HTR-8/SVneo (cell line): Measurements from ENCODE around the gene ERFE.
"Not testable (repeated sequence)": the region's sequence is repeated elsewhere in the genome, so short reads cannot be mapped to it uniquely, and the experiment has no call there.

Source experiments
- DNase-seq: peaks from one replicate; pipeline ENCODE4 v3.0.0; 2011; ENCODE audit warnings: low spot score, mixed read lengths; ENCODE audit not compliant: insufficient read length
- FAIRE-seq: peaks from 2 replicates; lab custom pipeline; 2011; peaks lifted over from hg19 to GRCh38; lab: Jason Lieb, UNC

Gene ERFE

DNA sequence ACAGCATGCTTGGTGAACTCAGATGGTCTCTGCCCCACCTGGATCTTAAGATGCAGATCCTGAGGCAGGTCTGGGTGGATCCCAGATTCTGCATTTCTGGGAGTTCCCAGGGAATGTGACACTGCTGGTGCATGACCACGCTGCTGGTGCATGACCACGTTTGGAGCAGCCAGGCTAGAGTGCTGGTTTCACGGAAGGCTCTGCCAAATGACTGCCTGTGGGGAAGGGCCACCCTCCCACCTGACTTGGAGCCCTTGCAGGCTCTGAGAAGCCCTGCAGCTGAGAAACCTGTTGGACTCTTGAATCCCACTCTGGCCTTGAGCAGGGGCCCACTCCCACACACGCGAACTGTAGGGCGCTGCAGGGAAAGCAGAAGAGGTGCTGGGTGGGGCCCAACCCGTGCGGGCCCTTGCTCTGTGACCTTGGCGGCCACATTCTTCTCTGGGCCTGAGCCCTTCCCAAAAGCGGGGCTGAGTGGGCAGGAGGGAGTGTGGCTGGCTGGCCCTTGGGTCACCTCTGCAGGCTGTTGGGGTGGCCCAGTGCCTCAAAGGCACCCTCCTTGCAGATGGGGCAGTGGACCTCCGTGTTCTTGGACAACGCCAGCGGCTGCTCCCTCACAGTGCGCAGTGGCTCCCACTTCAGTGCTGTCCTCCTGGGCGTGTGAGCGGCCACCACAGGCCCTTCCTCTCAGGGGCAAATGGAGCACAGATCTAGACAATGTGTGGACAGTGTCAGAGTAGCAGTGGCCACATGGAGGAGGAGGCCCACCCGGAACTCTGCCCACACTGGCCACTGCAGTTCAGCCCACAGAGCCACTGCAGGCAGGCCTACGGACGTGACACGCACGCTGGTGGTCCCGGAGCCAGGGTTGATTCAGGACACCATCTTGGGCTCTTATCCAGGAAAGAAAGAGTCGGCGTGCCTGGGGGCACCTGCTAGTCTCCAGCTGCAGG is 7.9 kb downstream of the ERFE start:
- DNase-seq (no peak), FAIRE-seq (no peak)

- DNase-seq = no peak
- FAIRE-seq = no peak
These were observed 8.6 kb downstream of the ERFE start for GRCh38 chr2:238167344-238167715.

GRCh38 chr2:238167761-238168160 is 9.0 kb downstream of the ERFE start:
- FAIRE-seq = no peak
- no peak for DNase-seq

DNA sequence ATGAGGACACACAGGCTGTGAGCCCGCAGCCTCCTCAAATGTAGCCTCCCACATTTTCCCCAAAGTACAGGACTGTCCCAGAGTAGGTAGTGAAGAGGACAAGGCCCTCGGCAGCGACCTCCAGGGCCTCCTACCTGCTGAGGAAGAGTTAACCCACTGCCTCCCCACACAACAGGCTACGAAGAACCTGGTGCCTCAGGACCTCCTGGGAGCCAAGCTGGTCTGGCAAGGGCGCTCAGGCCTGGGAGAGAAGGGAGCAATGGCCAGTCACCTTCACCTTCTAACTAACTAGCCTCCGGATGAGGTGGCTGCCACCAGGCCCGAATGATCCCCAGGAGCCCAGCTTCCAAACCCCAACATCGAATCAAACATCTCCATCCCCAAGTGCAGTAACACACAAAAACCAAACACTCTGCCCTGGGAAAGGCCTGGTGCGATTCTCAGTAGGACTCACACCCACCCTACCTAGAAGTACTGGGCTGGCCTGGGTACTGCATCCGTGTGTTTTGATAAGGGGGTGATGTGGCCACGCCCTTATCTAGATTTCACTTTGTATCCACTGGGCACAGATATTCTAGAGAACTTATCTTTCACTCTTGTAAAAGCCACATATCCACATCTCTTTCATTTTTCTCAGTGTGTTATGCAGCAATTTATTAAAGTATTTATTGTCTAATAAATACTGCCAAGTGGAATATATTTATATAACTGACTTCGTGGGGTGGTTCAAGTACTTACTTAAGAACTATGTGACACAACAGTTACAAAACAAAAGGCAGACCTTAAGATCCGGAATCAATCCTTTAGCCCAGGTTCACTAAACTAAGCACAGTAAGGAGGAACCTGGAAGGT is 9.7 kb downstream of the ERFE start:
- no peak for FAIRE-seq

DNA sequence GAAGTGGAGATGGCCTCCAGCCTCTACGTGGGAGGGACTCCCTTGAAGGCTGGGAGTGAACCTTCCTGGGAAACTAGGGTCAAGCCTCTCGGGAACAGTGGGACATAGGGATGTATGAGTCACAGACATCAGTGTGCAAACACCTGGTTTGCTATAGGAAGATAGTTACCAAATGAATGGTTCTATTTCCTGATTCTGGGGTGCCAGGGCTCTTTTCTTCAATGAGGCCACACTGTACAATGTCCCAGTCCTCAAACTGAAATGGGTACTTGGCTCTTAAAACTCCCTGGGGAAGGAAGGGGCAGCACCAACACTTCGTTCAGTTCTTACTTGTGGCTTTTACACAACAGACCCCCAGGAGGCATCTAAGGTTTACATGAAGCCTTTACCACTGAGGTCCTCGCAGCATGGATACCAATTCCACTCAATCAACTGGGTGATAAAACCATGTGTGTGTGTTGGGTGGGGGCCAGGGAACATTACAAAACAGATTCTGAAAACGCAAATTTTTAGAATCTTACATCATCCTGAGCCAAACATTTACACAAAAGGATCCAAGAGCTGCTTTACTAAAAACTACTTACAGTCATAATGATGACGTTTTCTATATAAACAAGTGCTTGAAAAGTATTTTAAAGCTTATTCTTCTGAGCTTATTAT is 10.4 kb downstream of the ERFE start:
- no peak for FAIRE-seq

More for the DNA sequence above, 9.7 kb downstream of the ERFE start:
- DNase-seq = no peak

GRCh38 chr2:238169708-238170251 is 11.0 kb downstream of the ERFE start:
- peak; percentile 48 for FAIRE-seq
- peak; percentile 30 for DNase-seq

More for the DNA sequence above, 10.4 kb downstream of the ERFE start:
- no peak for DNase-seq

GRCh38 chr2:238170386-238171071 is 11.8 kb downstream of the ERFE start:
- no peak for FAIRE-seq
- DNase-seq = no peak

GRCh38 chr2:238171072-238171431 is 12.3 kb downstream of the ERFE start:
- not testable (repeated sequence) for DNase-seq, FAIRE-seq

DNA sequence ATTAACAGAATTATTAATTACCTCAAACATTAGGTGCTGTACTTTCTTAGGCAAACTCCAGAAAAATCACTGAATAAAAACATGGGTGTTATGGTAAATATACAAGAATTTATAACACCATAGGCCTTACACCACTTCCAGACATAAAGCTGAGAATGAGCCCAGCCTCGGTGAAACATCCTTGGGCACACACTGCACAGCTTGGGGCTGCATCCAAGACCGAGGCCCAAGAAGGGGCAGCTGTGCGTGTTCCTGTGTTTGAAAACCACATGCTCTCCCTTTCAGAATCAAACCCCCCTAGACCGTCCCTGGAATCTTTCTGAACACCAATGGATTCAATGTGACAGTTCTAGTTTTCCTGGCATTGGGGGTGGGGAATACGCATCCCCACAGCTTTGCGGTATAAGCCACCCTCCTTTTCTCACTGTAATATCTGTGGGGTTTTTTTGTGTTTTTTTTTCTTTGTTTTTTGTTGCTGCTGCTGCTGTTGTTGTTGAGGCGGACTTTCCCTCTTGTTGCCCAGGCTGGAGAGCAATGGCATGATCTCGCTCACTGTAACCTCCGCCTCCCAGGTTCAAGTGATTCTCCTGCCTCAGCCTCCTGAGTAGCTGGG is 12.9 kb downstream of the ERFE start:
- no peak for FAIRE-seq
- no peak for DNase-seq

DNA sequence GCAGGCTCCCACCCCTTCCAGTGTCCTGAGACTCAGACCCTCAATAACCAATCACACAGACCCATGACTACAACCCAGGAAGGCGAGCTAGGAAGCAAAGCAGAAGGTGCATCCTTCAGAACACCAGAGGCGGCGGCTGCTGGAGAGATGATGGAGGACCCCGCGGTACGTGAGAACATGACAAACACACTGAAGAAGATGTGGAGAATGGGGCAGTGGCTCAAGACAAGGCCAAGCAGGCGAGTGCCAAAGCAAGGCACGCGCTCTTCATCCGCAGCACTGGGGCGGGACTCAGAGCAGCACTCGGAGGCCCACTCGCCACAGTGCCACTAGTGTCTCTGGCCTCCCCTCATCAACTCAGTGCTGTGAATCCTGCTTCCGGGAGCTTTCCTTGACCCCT is 13.7 kb downstream of the ERFE start:
- DNase-seq = no peak
- FAIRE-seq = no peak

DNA sequence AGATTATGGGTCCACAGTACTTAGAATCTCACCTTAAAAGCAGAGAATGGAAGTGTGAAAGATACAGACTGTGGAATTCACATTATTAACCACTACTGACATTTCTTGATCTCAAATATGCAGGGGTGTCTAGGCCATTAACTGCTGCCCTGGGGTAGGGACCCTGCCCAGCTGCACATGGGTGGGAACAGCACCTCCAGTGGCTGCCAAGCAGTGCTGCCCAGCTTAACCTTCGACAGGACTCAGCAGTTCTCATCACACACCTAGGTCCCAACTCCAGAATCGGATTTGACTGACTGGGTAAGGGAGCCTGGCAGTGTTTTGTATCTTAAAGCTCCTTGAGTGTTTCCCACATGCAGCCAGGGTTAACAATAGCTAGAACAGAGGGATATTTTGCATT is 14.9 kb downstream of the ERFE start:
- FAIRE-seq = no peak
- no peak for DNase-seq

DNA sequence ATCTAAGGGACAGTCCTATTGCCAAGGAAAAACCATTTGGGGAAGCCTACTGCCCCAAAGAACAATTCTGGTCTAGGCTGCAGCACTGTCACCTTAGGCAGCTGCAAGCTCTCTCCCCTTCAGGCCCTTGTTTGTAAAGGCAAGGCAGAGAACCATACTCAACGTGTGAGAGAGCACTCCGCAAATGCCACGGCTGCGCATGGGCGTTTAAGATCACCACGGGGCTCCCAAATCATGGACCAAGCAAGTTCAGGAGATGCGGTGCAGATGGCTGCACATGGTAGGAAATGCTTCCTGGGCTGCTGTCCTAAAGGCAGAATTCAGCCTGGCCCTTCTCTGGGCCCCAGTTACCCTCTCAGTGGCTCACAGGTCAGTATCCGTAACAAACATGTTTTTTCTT is 15.5 kb downstream of the ERFE start:
- FAIRE-seq (no peak), DNase-seq (no peak)

DNA sequence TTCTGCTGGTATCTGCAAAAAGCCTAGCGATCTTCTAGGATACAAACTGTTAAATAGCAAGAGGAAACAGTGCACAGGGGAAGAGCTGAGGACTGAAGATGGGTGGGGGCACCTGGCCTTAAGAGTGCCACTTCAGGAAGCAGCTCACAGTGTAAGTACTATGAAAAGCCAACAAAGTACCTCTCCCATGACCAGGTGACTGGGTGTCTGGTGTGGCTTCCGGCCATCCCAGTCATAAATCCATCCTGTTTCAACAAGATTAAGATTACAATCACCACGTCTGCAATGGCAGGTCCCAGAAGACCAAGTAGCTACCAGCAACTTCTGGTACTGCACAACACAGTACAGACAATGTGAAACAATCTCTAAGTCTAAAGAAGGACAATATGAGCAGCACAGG is 15.9 kb downstream of the ERFE start:
- DNase-seq (no peak), FAIRE-seq (no peak)

GRCh38 chr2:238176613-238177012 is 17.8 kb downstream of the ERFE start:
- no peak for DNase-seq
- no peak for FAIRE-seq

- FAIRE-seq (no peak), DNase-seq (no peak)
These were observed 21.8 kb downstream of the ERFE start for GRCh38 chr2:238180554-238180953.

GRCh38 chr2:238182362-238182761 is 23.6 kb downstream of the ERFE start:
- FAIRE-seq (no peak), DNase-seq (no peak)

DNA sequence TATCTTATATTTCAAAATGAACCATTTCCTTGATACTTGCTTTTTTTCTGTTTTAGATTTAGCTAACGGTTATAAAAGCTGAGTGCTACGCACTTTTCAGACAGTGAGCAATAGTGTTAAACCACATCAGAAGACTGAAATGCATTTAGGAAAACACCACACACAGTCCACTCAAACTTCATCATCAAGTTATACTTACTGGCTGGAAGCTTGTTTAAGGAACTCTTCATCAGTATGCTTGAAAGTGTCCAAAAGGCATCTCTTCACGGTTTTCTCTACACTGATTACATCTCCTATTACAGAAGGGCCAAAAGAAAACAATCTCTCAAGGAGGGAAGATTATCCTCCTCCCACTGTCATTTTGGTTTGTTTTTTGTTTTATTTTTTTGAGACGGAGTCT is 25.1 kb downstream of the ERFE start:
- FAIRE-seq (no peak), DNase-seq (no peak)

DNA sequence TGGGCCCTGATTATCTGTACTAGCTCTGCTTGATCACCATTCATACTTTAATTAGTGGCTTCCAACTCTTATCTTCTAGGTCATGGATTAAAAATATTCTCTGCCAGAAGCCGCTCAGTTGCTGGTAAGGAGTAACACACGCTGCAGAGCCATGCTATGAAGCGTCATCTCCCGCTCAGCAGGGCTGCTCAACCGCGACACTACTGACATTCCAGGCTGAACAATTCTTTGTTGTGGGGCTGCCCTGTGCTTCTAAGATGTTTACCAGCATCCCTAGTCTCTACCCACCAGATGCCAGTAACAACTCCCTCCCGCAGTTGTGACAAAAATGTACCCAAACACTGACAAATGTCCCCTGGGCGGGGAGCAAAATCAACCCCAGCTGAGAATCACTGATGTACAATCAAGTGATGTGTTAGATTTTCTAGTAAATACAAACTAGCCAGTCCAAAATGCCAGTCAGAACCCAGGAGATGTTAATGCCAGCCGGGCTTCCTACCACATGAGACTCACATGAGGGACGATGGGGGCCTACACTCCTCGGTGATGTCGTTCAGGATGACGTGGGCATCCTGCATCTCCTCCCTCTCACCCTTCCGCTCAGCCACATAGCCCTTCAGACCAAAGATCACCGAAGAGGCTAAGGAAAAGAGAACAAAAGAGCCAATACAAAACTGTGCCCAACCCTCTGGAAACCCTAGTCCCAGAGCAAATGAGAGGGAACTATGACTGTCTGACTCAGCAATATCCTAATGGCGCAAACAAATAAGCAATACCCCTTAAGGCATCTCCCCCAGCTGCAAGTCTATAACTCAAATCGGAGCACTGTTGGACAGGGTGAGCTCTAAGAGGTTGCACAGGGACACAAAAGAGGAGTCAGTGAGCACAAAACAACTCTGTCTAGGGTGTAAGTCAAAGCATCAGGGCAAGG is 29.1 kb downstream of the ERFE start:
- DNase-seq = no peak
- no peak for FAIRE-seq
